Measurements from ENCODE around the gene PAPOLG. TPM values are rescaled to one million over a fixed set of nuclear protein-coding genes. Genes with fewer than 3 reads are reported as not detected.

PAPOLG gene
- total RNA-seq, 5 donors from 2014 or later (not counting 1 experiment from before 2014, with no cell fraction given), result 20.6 to 34.8 (median 29.6) TPM

- Mint-ChIP-seq H3K4me3 (no peak overlapping the region), H3K36me3 (no peaks in the 10 kb centered on the region), H3K4me1 (peaks cover 10 to 21% (median 15%) of the 10 kb centered on the region in 3 donors), H3K9me3 (no peaks in the 10 kb centered on the region), H3K27me3 (peaks cover 4 to 5% of the 10 kb centered on the region in 2 donors), H3K27ac (no peak overlapping the region)
- no peak for ATAC-seq (replicated peaks in 1 of 4)
- CTCF ChIA-PET, result no interaction called here
- no peak overlapping the region for H3K4me3 ChIP-seq (ENCODE audit: control insufficient read depth in 1 of 2, extremely low read depth in 1 of 2, low read length in 1 of 2)
- no peak overlapping the region for H3K27ac ChIP-seq (ENCODE audit: low read length)
- H3K27me3 ChIP-seq (replicated peaks in 1 of 2; ENCODE audit: control insufficient read depth in 2 of 2, extremely low read depth in 1 of 2, insufficient read depth in 2 of 2, low read length in 1 of 2), result peaks cover 0 to 3% of the 10 kb centered on the region in 2 experiments
- peaks cover 0 to 11% of the 10 kb centered on the region in 2 experiments for H3K4me1 ChIP-seq (ENCODE audit: control insufficient read depth in 1 of 2, extremely low read depth in 1 of 2, insufficient read depth in 2 of 2, low read length in 2 of 2)
- WGBS (ENCODE audit: insufficient coverage), result no CpG with 5 or more reads among the region's 1 CpG
- H3K9me3 ChIP-seq, result no peaks in the 10 kb centered on the region
- no peak for DNase-seq
- POLR2A ChIA-PET, result interaction anchor here in 1 of 2 donors (0.5 kb wide), 1 partner anchor 22 kb away, joined by 4 read pairs; no protein-coding TSS in a partner anchor
- H3K36me3 ChIP-seq (ENCODE audit: control insufficient read depth in 2 of 2, extremely low read depth in 1 of 2, insufficient read depth in 1 of 2, low read length in 1 of 2), result no peaks in the 10 kb centered on the region
Observed at GRCh38 chr2:60837123-60837522, 81.1 kb downstream of the PAPOLG start.

GRCh38 chr2:60838481-60838880 lies 82.4 kb downstream of the PAPOLG start:
- Histone ChIP-seq H3K4me1 (ENCODE audit: control insufficient read depth in 1 of 2, extremely low read depth in 1 of 2, insufficient read depth in 2 of 2, low read length in 2 of 2) (peaks cover 0 to 11% of the 10 kb centered on the region in 2 experiments), H3K27ac (ENCODE audit: low read length) (no peak overlapping the region), H3K27me3 (replicated peaks in 1 of 2; ENCODE audit: control insufficient read depth in 2 of 2, extremely low read depth in 1 of 2, insufficient read depth in 2 of 2, low read length in 1 of 2) (peaks cover 0 to 3% of the 10 kb centered on the region in 2 experiments), H3K9me3 (no peaks in the 10 kb centered on the region), H3K36me3 (ENCODE audit: control insufficient read depth in 2 of 2, extremely low read depth in 1 of 2, insufficient read depth in 1 of 2, low read length in 1 of 2) (no peaks in the 10 kb centered on the region), H3K4me3 (ENCODE audit: control insufficient read depth in 1 of 2, extremely low read depth in 1 of 2, low read length in 1 of 2) (no peak overlapping the region)
- ChIA-PET CTCF (interaction anchor here in 1 of 2 donors (0.6 kb wide), 1 partner anchor 164 kb away, joined by 3 read pairs; no protein-coding TSS in a partner anchor), POLR2A (interaction anchor here in 1 of 2 donors (0.7 kb wide), 1 partner anchor 55 kb away, joined by 8 read pairs; no protein-coding TSS in a partner anchor)
- WGBS (ENCODE audit: insufficient coverage), result no CpG with 5 or more reads among the region's 3 CpGs
- peaks cover 4 to 5% of the 10 kb centered on the region in 2 donors for H3K27me3 Mint-ChIP-seq
- no peak for ATAC-seq (replicated peaks in 1 of 4)
- DNase-seq, result no peak
- no peak overlapping the region for H3K27ac Mint-ChIP-seq
- no peaks in the 10 kb centered on the region for H3K36me3 Mint-ChIP-seq
- H3K4me3 Mint-ChIP-seq, result no peak overlapping the region
- H3K4me1 Mint-ChIP-seq, result peaks cover 10 to 21% (median 15%) of the 10 kb centered on the region in 3 donors
- H3K9me3 Mint-ChIP-seq, result no peaks in the 10 kb centered on the region

- POLR2A ChIA-PET, result interaction anchor here in 1 of 2 donors (0.8 kb wide), 1 partner anchor 25 kb away, joined by 3 read pairs; no protein-coding TSS in a partner anchor
Observed at GRCh38 chr2:60839126-60839813, 83.2 kb downstream of the PAPOLG start.

GRCh38 chr2:60840880-60841279 lies 84.8 kb downstream of the PAPOLG start:
- H3K9me3 Mint-ChIP-seq, result no peaks in the 10 kb centered on the region
- ChIA-PET CTCF (no interaction called here), POLR2A (no interaction called here)
- WGBS (ENCODE audit: insufficient coverage), result 13% methylated on average over 5 of the region's 7 CpGs
- ATAC-seq (replicated peaks in 1 of 4) (peak; percentile 15 to 69 (median 60)), DNase-seq (peak in 4 of 35 experiments; percentile 4 to 22 (median 12))
- H3K27me3 Mint-ChIP-seq, result no peaks in the 10 kb centered on the region
- Histone ChIP-seq H3K4me3 (ENCODE audit: control insufficient read depth in 1 of 2, extremely low read depth in 1 of 2, low read length in 1 of 2) (no peak overlapping the region), H3K4me1 (ENCODE audit: control insufficient read depth in 1 of 2, extremely low read depth in 1 of 2, insufficient read depth in 2 of 2, low read length in 2 of 2) (peaks cover 0 to 11% of the 10 kb centered on the region in 2 experiments), H3K27ac (ENCODE audit: low read length) (no peak overlapping the region), H3K9me3 (no peaks in the 10 kb centered on the region), H3K27me3 (replicated peaks in 1 of 2; ENCODE audit: control insufficient read depth in 2 of 2, extremely low read depth in 1 of 2, insufficient read depth in 2 of 2, low read length in 1 of 2) (no peaks in the 10 kb centered on the region), H3K36me3 (ENCODE audit: control insufficient read depth in 2 of 2, extremely low read depth in 1 of 2, insufficient read depth in 1 of 2, low read length in 1 of 2) (no peaks in the 10 kb centered on the region)
- peak overlapping the region in 1 of 3 donors; percentile 48 for H3K4me3 Mint-ChIP-seq
- H3K4me1 Mint-ChIP-seq, result peaks cover 10 to 21% (median 18%) of the 10 kb centered on the region in 3 donors
- no peaks in the 10 kb centered on the region for H3K36me3 Mint-ChIP-seq
- H3K27ac Mint-ChIP-seq, result peak overlapping the region; percentile 50 to 65

More at GRCh38 chr2:60839126-60839813, 83.2 kb downstream of the PAPOLG start:
- no peak overlapping the region for H3K4me3 Mint-ChIP-seq
- H3K27me3 Mint-ChIP-seq, result peaks cover 2 to 5% of the 10 kb centered on the region in 2 donors
- 81% methylated on average over 2 of the region's 9 CpGs for WGBS (ENCODE audit: insufficient coverage)
- H3K27me3 ChIP-seq (replicated peaks in 1 of 2; ENCODE audit: control insufficient read depth in 2 of 2, extremely low read depth in 1 of 2, insufficient read depth in 2 of 2, low read length in 1 of 2), result peaks cover 0 to 3% of the 10 kb centered on the region in 2 experiments
- DNase-seq (no peak), ATAC-seq (replicated peaks in 1 of 4) (no peak)
- no peak overlapping the region for H3K27ac ChIP-seq (ENCODE audit: low read length)
- no peaks in the 10 kb centered on the region for H3K36me3 ChIP-seq (ENCODE audit: control insufficient read depth in 2 of 2, extremely low read depth in 1 of 2, insufficient read depth in 1 of 2, low read length in 1 of 2)
- H3K9me3 Mint-ChIP-seq, result no peaks in the 10 kb centered on the region
- no peaks in the 10 kb centered on the region for H3K9me3 ChIP-seq
- no peak overlapping the region for H3K4me3 ChIP-seq (ENCODE audit: control insufficient read depth in 1 of 2, extremely low read depth in 1 of 2, low read length in 1 of 2)
- H3K4me1 Mint-ChIP-seq, result peaks cover 10 to 21% (median 19%) of the 10 kb centered on the region in 3 donors
- CTCF ChIA-PET, result interaction anchor here in 1 of 2 donors (0.5 kb wide), 1 partner anchor 427 kb away, joined by 3 read pairs; no protein-coding TSS in a partner anchor
- peaks cover 0 to 11% of the 10 kb centered on the region in 2 experiments for H3K4me1 ChIP-seq (ENCODE audit: control insufficient read depth in 1 of 2, extremely low read depth in 1 of 2, insufficient read depth in 2 of 2, low read length in 2 of 2)
- H3K36me3 Mint-ChIP-seq, result no peaks in the 10 kb centered on the region
- no peak overlapping the region for H3K27ac Mint-ChIP-seq

GRCh38 chr2:60843006-60843405 lies 86.9 kb downstream of the PAPOLG start:
- H3K9me3 ChIP-seq, result no peaks in the 10 kb centered on the region
- Mint-ChIP-seq H3K9me3 (no peaks in the 10 kb centered on the region), H3K36me3 (no peaks in the 10 kb centered on the region), H3K27ac (peak overlapping the region in 1 of 2 donors; percentile 44), H3K4me1 (peaks cover 10 to 21% (median 18%) of the 10 kb centered on the region in 3 donors), H3K27me3 (no peaks in the 10 kb centered on the region), H3K4me3 (no peak overlapping the region)
- DNase-seq (no peak), ATAC-seq (replicated peaks in 1 of 4) (no peak)
- WGBS (ENCODE audit: insufficient coverage), result 96% methylated on average over 4 of the region's 6 CpGs
- H3K27me3 ChIP-seq (replicated peaks in 1 of 2; ENCODE audit: control insufficient read depth in 2 of 2, extremely low read depth in 1 of 2, insufficient read depth in 2 of 2, low read length in 1 of 2), result no peaks in the 10 kb centered on the region
- H3K4me1 ChIP-seq (ENCODE audit: control insufficient read depth in 1 of 2, extremely low read depth in 1 of 2, insufficient read depth in 2 of 2, low read length in 2 of 2), result peaks cover 0 to 11% of the 10 kb centered on the region in 2 experiments
- no peak overlapping the region for H3K27ac ChIP-seq (ENCODE audit: low read length)
- no peak overlapping the region for H3K4me3 ChIP-seq (ENCODE audit: control insufficient read depth in 1 of 2, extremely low read depth in 1 of 2, low read length in 1 of 2)
- H3K36me3 ChIP-seq (ENCODE audit: control insufficient read depth in 2 of 2, extremely low read depth in 1 of 2, insufficient read depth in 1 of 2, low read length in 1 of 2), result no peaks in the 10 kb centered on the region
- ChIA-PET CTCF (no interaction called here), POLR2A (no interaction called here)

GRCh38 chr2:60844105-60844504 lies 88.0 kb downstream of the PAPOLG start:
- POLR2A ChIA-PET, result no interaction called here
- ATAC-seq (replicated peaks in 1 of 4), result no peak
- no peak overlapping the region for H3K27ac Mint-ChIP-seq
- H3K9me3 Mint-ChIP-seq, result no peaks in the 10 kb centered on the region
- no peaks in the 10 kb centered on the region for H3K36me3 ChIP-seq (ENCODE audit: control insufficient read depth in 2 of 2, extremely low read depth in 1 of 2, insufficient read depth in 1 of 2, low read length in 1 of 2)
- CTCF ChIA-PET, result no interaction called here
- H3K4me3 ChIP-seq (ENCODE audit: control insufficient read depth in 1 of 2, extremely low read depth in 1 of 2, low read length in 1 of 2), result no peak overlapping the region
- H3K36me3 Mint-ChIP-seq, result no peaks in the 10 kb centered on the region
- no peaks in the 10 kb centered on the region for H3K9me3 ChIP-seq
- no peak overlapping the region for H3K27ac ChIP-seq (ENCODE audit: low read length)
- H3K27me3 ChIP-seq (replicated peaks in 1 of 2; ENCODE audit: control insufficient read depth in 2 of 2, extremely low read depth in 1 of 2, insufficient read depth in 2 of 2, low read length in 1 of 2), result peaks cover 0 to 4% of the 10 kb centered on the region in 2 experiments
- WGBS (ENCODE audit: insufficient coverage), result no CpG with 5 or more reads among the region's 2 CpGs
- no peak overlapping the region for H3K4me3 Mint-ChIP-seq
- no peak for DNase-seq
- H3K27me3 Mint-ChIP-seq, result no peaks in the 10 kb centered on the region
- H3K4me1 ChIP-seq (ENCODE audit: control insufficient read depth in 1 of 2, extremely low read depth in 1 of 2, insufficient read depth in 2 of 2, low read length in 2 of 2), result peaks cover 0 to 11% of the 10 kb centered on the region in 2 experiments
- H3K4me1 Mint-ChIP-seq, result peaks cover 10 to 21% (median 18%) of the 10 kb centered on the region in 3 donors

Data from T-cell (primary cell).